RWPE2 (cell line): Measurements from ENCODE around the gene PBX1.

Source experiments
- ATAC-seq: fragments of 200-7000 bp; cut with Tn5 transposase; 3 replicates; pipeline ENCODE4 v1.9.1; 2021; ENCODE audit warnings: low read depth
- DNase-seq: peaks from one replicate; pipeline ENCODE4 v3.0.0-alpha.2; 2020; ENCODE audit warnings: low spot score
- H3K27ac ChIP-seq: fragments of 450-650 bp; 2 replicates; pipeline ENCODE4 v1.5.1; 2017; ENCODE audit warnings: mild to moderate bottlenecking; ENCODE audit not compliant: poor library complexity, severe bottlenecking
- H3K27me3 ChIP-seq: fragments of 250-450 bp; sonication (Bioruptor Pico); 2 replicates; pipeline ENCODE4 v1.5.1; 2021; ENCODE audit warnings: mild to moderate bottlenecking, moderate library complexity; ENCODE audit not compliant: insufficient read depth, poor library complexity, severe bottlenecking
- H3K36me3 ChIP-seq: fragments of 250-450 bp; sonication (Bioruptor Pico); 2 replicates; pipeline ENCODE4 v1.5.1; 2020; ENCODE audit warnings: low read depth, mild to moderate bottlenecking, moderate library complexity
- H3K4me1 ChIP-seq: fragments of 250-450 bp; sonication (Bioruptor Pico); 2 replicates; pipeline ENCODE4 v1.5.1; 2021; ENCODE audit warnings: mild to moderate bottlenecking, moderate library complexity; ENCODE audit not compliant: insufficient read depth, poor library complexity, severe bottlenecking
- H3K4me3 ChIP-seq: fragments of 250-450 bp; sonication (Bioruptor Pico); 2 replicates; pipeline ENCODE4 v1.5.1; 2021; ENCODE audit warnings: mild to moderate bottlenecking, moderate library complexity; ENCODE audit not compliant: severe bottlenecking
- H3K9me3 ChIP-seq: fragments of 250-450 bp; sonication (Bioruptor Pico); 2 replicates; pipeline ENCODE4 v1.5.1; 2021; ENCODE audit warnings: mild to moderate bottlenecking, moderate library complexity; ENCODE audit not compliant: severe bottlenecking
- CTCF ChIP-seq: fragments of 450-650 bp; IDR thresholded peaks from one replicate; pipeline ENCODE4 v1.5.1; 2017; ENCODE audit warnings: mild to moderate bottlenecking, moderate library complexity; ENCODE audit not compliant: poor library complexity, severe bottlenecking

Gene PBX1

GRCh38 chr1:164618202-164618564 is 59.2 kb downstream of the PBX1 start:
- peaks cover 7% of the 10 kb centered on the region for H3K4me1 ChIP-seq
- no peak for ATAC-seq
- H3K27ac ChIP-seq = no peak overlapping the region
- no peak overlapping the region for H3K4me3 ChIP-seq
- DNase-seq = no peak
- TF ChIP-seq CTCF = peak; percentile 24
- no peaks in the 10 kb centered on the region for H3K27me3 ChIP-seq
- no peaks in the 10 kb centered on the region for H3K9me3 ChIP-seq
- no peaks in the 10 kb centered on the region for H3K36me3 ChIP-seq

- Histone ChIP-seq H3K4me3 (no peak overlapping the region), H3K27ac (no peak overlapping the region), H3K9me3 (no peaks in the 10 kb centered on the region), H3K36me3 (no peaks in the 10 kb centered on the region), H3K4me1 (peaks cover 3% of the 10 kb centered on the region), H3K27me3 (no peaks in the 10 kb centered on the region)
- no peak for TF ChIP-seq CTCF
- DNase-seq (no peak), ATAC-seq (no peak)
Measured at GRCh38 chr1:164619006-164619784, 60.2 kb downstream of the PBX1 start.

- no peaks in the 10 kb centered on the region for H3K36me3 ChIP-seq
- no peaks in the 10 kb centered on the region for H3K9me3 ChIP-seq
- no peak overlapping the region for H3K4me3 ChIP-seq
- no peak for DNase-seq
- ATAC-seq = no peak
- H3K27me3 ChIP-seq = no peaks in the 10 kb centered on the region
- peaks cover 3% of the 10 kb centered on the region for H3K4me1 ChIP-seq
- H3K27ac ChIP-seq = no peak overlapping the region
- no peak for TF ChIP-seq CTCF
Measured at GRCh38 chr1:164622068-164622845, 63.3 kb downstream of the PBX1 start.

- Histone ChIP-seq H3K27me3 (no peaks in the 10 kb centered on the region), H3K36me3 (no peaks in the 10 kb centered on the region), H3K27ac (no peak overlapping the region), H3K9me3 (no peaks in the 10 kb centered on the region), H3K4me1 (peaks cover 3% of the 10 kb centered on the region), H3K4me3 (no peak overlapping the region)
- DNase-seq = no peak
- no peak for ATAC-seq
- no peak for TF ChIP-seq CTCF
Measured at GRCh38 chr1:164623805-164624204, 64.8 kb downstream of the PBX1 start.

GRCh38 chr1:164624400-164624799 is 65.4 kb downstream of the PBX1 start:
- Histone ChIP-seq H3K9me3 (no peaks in the 10 kb centered on the region), H3K27ac (no peak overlapping the region), H3K4me1 (peaks cover 3% of the 10 kb centered on the region), H3K4me3 (no peak overlapping the region), H3K27me3 (no peaks in the 10 kb centered on the region), H3K36me3 (no peaks in the 10 kb centered on the region)
- no peak for TF ChIP-seq CTCF
- no peak for ATAC-seq
- no peak for DNase-seq
